ENCODE measurements around the gene MYBPC2. TPM values are rescaled to one million over a fixed set of nuclear protein-coding genes. Genes with fewer than 3 reads are reported as not detected.

MYBPC2 gene
- polyA plus RNA-seq, 3 donors = 0.58 to 0.72 (median 0.67) TPM

DNA sequence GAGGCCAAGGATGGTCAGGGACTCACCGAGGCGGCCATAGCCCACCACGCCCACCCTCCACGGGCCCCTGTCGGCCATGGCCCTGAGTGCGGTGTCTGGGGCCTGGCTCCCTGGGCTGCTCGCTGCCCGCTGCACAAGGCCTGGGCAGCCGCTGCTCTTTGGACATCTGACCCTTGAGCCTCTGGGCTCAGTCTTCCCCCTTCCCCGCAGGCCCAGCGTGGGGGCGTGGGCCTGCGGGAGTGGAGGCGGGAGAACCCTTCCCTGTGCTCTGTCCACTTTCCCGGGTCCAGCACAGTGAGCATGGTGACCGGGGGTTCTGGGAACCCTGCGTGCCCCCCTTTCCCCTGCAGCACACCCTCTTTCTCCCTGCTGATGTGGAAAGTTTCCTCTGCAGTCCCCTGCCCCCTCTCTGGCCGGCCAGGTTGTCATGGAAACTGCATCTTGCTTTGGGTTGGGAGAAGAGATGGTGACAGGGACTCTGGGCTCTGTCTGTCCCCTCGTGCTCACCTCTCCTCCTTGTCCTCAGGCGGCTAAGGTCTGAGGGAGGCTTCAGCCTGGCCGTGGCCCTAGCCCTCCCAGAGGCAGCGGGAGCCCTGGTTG is 81.2 kb downstream of the MYBPC2 start, which contains the start of gene ASPDH:
Gene ASPDH, minus strand, starts transcription at position 168 of the 600 bp plus-strand sequence. Its CDS starts 90 bp downstream, at position 78.
- DNase-seq (ENCODE audit: low read depth in 3 of 3, low spot score in 2 of 3) = no peak

DNA sequence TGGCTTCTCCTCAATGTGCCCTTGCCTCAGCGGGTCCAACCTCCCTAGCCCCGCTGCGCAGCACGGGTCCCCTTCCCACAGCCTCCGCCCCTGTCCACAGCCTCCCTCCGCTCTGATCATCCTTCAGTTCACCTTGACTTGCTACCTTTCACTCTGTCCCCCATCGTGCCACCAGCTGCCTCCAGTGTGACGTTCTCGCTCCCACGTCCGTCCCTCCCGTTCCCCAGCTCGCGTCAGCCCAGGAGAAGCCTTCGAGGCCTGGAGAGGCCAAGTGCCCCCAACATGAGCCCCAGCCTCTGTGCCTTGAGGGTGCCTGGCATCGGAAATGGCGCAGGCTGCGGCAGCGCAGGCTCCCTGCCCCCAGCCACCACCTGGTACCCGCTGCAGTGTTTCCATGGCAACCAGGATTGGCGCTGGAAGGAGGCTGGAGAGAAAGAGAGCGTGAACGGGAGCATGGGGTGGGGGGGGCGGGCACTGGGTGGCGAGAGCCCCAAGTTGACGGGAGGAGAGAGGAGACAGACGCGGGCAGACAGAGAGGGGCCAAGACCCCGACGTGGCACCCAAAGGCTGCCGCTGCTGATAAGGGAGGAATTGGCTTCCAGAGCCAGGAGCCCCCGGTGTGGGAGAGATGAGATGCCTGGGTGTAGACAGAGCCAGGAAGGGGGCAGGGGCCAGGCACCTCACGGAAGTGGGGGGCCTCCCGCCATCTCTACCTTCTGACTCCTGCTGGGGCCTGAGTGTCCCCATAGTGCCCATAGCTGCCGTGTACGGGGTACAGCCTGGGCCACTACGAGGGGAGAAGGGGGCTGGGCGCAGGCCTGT is 81.9 kb downstream of the MYBPC2 start:
- no peak for DNase-seq (ENCODE audit: low read depth in 3 of 3, low spot score in 2 of 3)

DNA sequence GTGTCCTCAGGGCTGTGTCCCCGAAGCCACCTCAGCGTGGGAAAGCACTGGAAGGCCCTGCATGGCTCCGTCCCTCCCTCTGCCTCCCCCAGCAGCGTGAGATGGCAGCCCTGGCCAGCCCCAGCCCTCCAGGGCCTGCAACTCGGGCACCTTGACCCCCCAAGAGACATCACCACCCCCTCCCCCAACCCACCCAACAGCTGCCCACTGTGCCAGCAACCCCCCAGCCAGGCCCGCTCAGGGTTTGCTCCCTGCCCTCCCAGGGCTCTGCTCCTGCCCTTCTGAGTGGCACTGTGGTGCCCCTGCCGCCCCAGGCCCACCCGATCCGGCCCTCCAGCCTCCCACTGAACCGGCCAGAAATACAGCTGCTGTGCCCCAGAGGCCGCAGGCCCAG is 82.5 kb downstream of the MYBPC2 start:
- no peak for DNase-seq (ENCODE audit: low read depth in 3 of 3, low spot score in 2 of 3)

Other genes with a start within 250 kb of the MYBPC2 start
- 10 to 100 TPM; 16.6 to 23.9 (median 19.0) TPM for gene MYH14, start 229.3 kb upstream of the MYBPC2 start, polyA plus RNA-seq (ENCODE audit: insufficient read length in 3 of 3)
- gene KCNC3, start 103.5 kb upstream of the MYBPC2 start, polyA plus RNA-seq (ENCODE audit: insufficient read length in 3 of 3) = 10 to 100 TPM; 23.8 to 27.2 (median 27.1) TPM
- 1 to 10 TPM; 8.2 to 9.4 (median 8.7) TPM for gene NAPSA, start 67.3 kb upstream of the MYBPC2 start, polyA plus RNA-seq (ENCODE audit: insufficient read length in 3 of 3)
- 10 to 100 TPM; 25.9 to 28.8 (median 27.6) TPM for gene NR1H2, start 56.4 kb upstream of the MYBPC2 start, polyA plus RNA-seq (ENCODE audit: insufficient read length in 3 of 3)
- gene POLD1, start 48.5 kb upstream of the MYBPC2 start, polyA plus RNA-seq (ENCODE audit: insufficient read length in 3 of 3) = 10 to 100 TPM; 20.7 to 22.8 (median 21.6) TPM
- under 1 TPM; 0.28 to 0.91 (median 0.82) TPM for gene SPIB, start 14.0 kb upstream of the MYBPC2 start, polyA plus RNA-seq (ENCODE audit: insufficient read length in 3 of 3)
- 100 to 1,000 TPM; 103 to 123 (median 107) TPM for gene EMC10, start 43.6 kb downstream of the MYBPC2 start, polyA plus RNA-seq (ENCODE audit: insufficient read length in 3 of 3)
- 1 to 10 TPM; 5.9 to 7.8 (median 6.8) TPM for gene GARIN5A, start 44.0 kb downstream of the MYBPC2 start, polyA plus RNA-seq (ENCODE audit: insufficient read length in 3 of 3)
- gene JOSD2, start 78.3 kb downstream of the MYBPC2 start, polyA plus RNA-seq (ENCODE audit: insufficient read length in 3 of 3) = 1 to 10 TPM; 6.4 to 8.8 (median 7.7) TPM
- 1 to 10 TPM; 5.5 to 8.3 (median 8.1) TPM for gene ASPDH, start 81.0 kb downstream of the MYBPC2 start, polyA plus RNA-seq (ENCODE audit: insufficient read length in 3 of 3)
- gene LRRC4B, start 135.5 kb downstream of the MYBPC2 start, polyA plus RNA-seq (ENCODE audit: insufficient read length in 3 of 3) = 10 to 100 TPM; 12.6 to 15.6 (median 15.0) TPM
- gene SYT3, start 207.0 kb downstream of the MYBPC2 start, polyA plus RNA-seq (ENCODE audit: insufficient read length in 3 of 3) = 1 to 10 TPM in 1 of 3 donors, under 1 TPM in 2; 0.47 to 1.0 (median 0.65) TPM
- gene C19orf81, start 216.6 kb downstream of the MYBPC2 start, polyA plus RNA-seq (ENCODE audit: insufficient read length in 3 of 3) = 1 to 10 TPM; 1.7 to 3.8 (median 2.5) TPM